AG04450 (cell line): ENCODE results near the gene MRTFA. TPM values are rescaled to one million over a fixed set of nuclear protein-coding genes. Genes with fewer than 3 reads are reported as not detected.

Source experiments
- CTCF ChIA-PET: fragments of 300-600, 350-600 bp; formaldehyde crosslinking; extraction: SDS; loops from one replicate; lab custom pipeline; 2022; ENCODE audit warnings: antibody characterized with exemption, inconsistent platforms; lab: Charles Lee
- POLR2A ChIA-PET: fragments of 350-600 bp; formaldehyde crosslinking; extraction: SDS; loops from one replicate; lab custom pipeline; 2021; ENCODE audit warnings: antibody characterized with exemption, inconsistent platforms; lab: Yijun Ruan, JAX
- DNase-seq: peaks from one replicate; pipeline ENCODE4 v3.0.0-alpha.2; 2011; ENCODE audit warnings: low read depth, low spot score
- H3K27ac ChIP-seq: one replicate; pipeline ENCODE4 v1.5.1; 2012; ENCODE audit warnings: low read depth, low read length, control low read depth
- H3K27me3 ChIP-seq: one replicate; pipeline ENCODE4 v1.6.0; 2012; ENCODE audit warnings: low read length; ENCODE audit not compliant: control insufficient read depth, insufficient read depth
- H3K4me3 ChIP-seq: 2 replicates; pipeline ENCODE4 v1.5.1; 2011; ENCODE audit warnings: mild to moderate bottlenecking, low read depth, low read length, control low read depth
- H3K9me3 ChIP-seq: 2 replicates; pipeline ENCODE4 v1.5.1; 2012; ENCODE audit warnings: low read length; ENCODE audit not compliant: control insufficient read depth, insufficient read depth
- CTCF ChIP-seq: IDR thresholded peaks from 2 replicates; pipeline ENCODE4 v1.5.1; 2011; ENCODE audit warnings: low read depth, low read length, control low read depth, inconsistent platforms
- polyA plus RNA-seq: library from polyadenylated mRNA; depleted of rRNA; stranded (reverse); fragments of >200 nt; gene quantifications from 2 replicates; pipeline ENCODE4 v1.2.3, GENCODE V29; 2011

Gene MRTFA
- polyA plus RNA-seq, 1 experiment, result 6.8 TPM

GRCh38 chr22:40485813-40486667 lies 150.5 kb downstream of the MRTFA start:
- DNase-seq, result no peak
- H3K4me3 ChIP-seq, result no peak overlapping the region
- no peaks in the 10 kb centered on the region for H3K9me3 ChIP-seq
- H3K27ac ChIP-seq, result peak overlapping the region; percentile 73
- no peaks in the 10 kb centered on the region for H3K27me3 ChIP-seq
- ChIA-PET CTCF (interaction anchor here (1.1 to 6.3 kb wide), 5 partner anchors 9 to 115 kb away, joined by 3 to 33 read pairs (median 3); no protein-coding TSS in a partner anchor), POLR2A (no interaction called here)
- no peak for TF ChIP-seq CTCF

- ChIA-PET POLR2A (no interaction called here), CTCF (interaction anchor here (1.1 to 6.3 kb wide), 2 partner anchors 8 to 48 kb away, joined by 3 to 33 read pairs; no protein-coding TSS in a partner anchor)
- Histone ChIP-seq H3K4me3 (no peak overlapping the region), H3K27ac (no peak overlapping the region), H3K27me3 (no peaks in the 10 kb centered on the region), H3K9me3 (no peaks in the 10 kb centered on the region)
- DNase-seq, result no peak
- TF ChIP-seq CTCF, result no peak
Observed at GRCh38 chr22:40484906-40485669, 151.4 kb downstream of the MRTFA start.

- no peak overlapping the region for H3K27ac ChIP-seq
- no peak for DNase-seq
- POLR2A ChIA-PET, result interaction anchor here (0.7 kb wide), 1 partner anchor 20 kb away, joined by 4 read pairs; no protein-coding TSS in a partner anchor
Observed at GRCh38 chr22:40482886-40483285, 153.6 kb downstream of the MRTFA start.

GRCh38 chr22:40482391-40482790 lies 154.1 kb downstream of the MRTFA start:
- Histone ChIP-seq H3K4me3 (no peak overlapping the region), H3K9me3 (no peaks in the 10 kb centered on the region), H3K27ac (no peak overlapping the region), H3K27me3 (no peaks in the 10 kb centered on the region)
- CTCF ChIA-PET, result interaction anchor here (1.0 kb wide), 1 partner anchor 163 kb away, joined by 3 read pairs; no protein-coding TSS in a partner anchor
- no peak for TF ChIP-seq CTCF
- no peak for DNase-seq
- POLR2A ChIA-PET, result interaction anchor here (0.7 kb wide), 1 partner anchor 20 kb away, joined by 4 read pairs; no protein-coding TSS in a partner anchor

More at GRCh38 chr22:40482886-40483285, 153.6 kb downstream of the MRTFA start:
- H3K4me3 ChIP-seq, result no peak overlapping the region
- no peaks in the 10 kb centered on the region for H3K27me3 ChIP-seq
- CTCF ChIA-PET, result interaction anchor here (0.6 kb wide), 1 partner anchor 8 kb away, joined by 4 read pairs; no protein-coding TSS in a partner anchor
- no peak for TF ChIP-seq CTCF
- H3K9me3 ChIP-seq, result no peaks in the 10 kb centered on the region
